H1 (cell line): ENCODE results near the gene TEX26. TPM values are rescaled to one million over a fixed set of nuclear protein-coding genes. Genes with fewer than 3 reads are reported as not detected.

Experiments
- CTCF ChIA-PET: fragments of 300-600 bp; sonication (Branson Sonifier 250); formaldehyde crosslinking; loops from one replicate; lab custom pipeline; 2021; ENCODE audit not compliant: partially characterized antibody; lab: Charles Lee
- POLR2A ChIA-PET: fragments of 300-600 bp; sonication (Branson Sonifier 250); formaldehyde crosslinking; loops from one replicate; lab custom pipeline; 2021; ENCODE audit warnings: inconsistent platforms; ENCODE audit not compliant: partially characterized antibody; lab: Charles Lee
- DNase-seq, 2 experiments: peaks; one replicate each; pipeline versions ENCODE4 v3.0.0 to v3.0.0-alpha.2; 2010 to 2022; ENCODE audit warnings: low spot score in 2 of 2, low read depth in 1 of 2, mixed read lengths in 1 of 2
- FAIRE-seq: peaks from 2 replicates; lab custom pipeline; 2011; peaks lifted over from hg19 to GRCh38; lab: Jason Lieb, UNC
- H2AFZ ChIP-seq: 2 replicates; pipeline ENCODE4 v1.8.1; 2012; ENCODE audit warnings: low read length, inconsistent platforms
- H2AK5ac ChIP-seq: 2 replicates; pipeline ENCODE4 v1.6.1; 2013; ENCODE audit warnings: low read depth, low read length
- H2BK120ac ChIP-seq: replicated peaks from 2 replicates; pipeline ENCODE3; 2013; ENCODE audit warnings: low read depth, low read length, inconsistent platforms
- H2BK12ac ChIP-seq: 2 replicates; pipeline ENCODE4 v1.6.1; 2013; ENCODE audit warnings: low read depth, low read length
- H2BK15ac ChIP-seq: 2 replicates; pipeline ENCODE4 v1.6.1; 2013; ENCODE audit warnings: low read length
- H2BK20ac ChIP-seq: 2 replicates; pipeline ENCODE4 v1.6.1; 2013; ENCODE audit warnings: low read length
- H2BK5ac ChIP-seq: 2 replicates; pipeline ENCODE4 v1.6.1; 2013; ENCODE audit warnings: low read depth, low read length
- H3K14ac ChIP-seq: 2 replicates; pipeline ENCODE4 v1.6.1; 2013; ENCODE audit warnings: inconsistent platforms; ENCODE audit not compliant: insufficient read length
- H3K18ac ChIP-seq: 2 replicates; pipeline ENCODE4 v1.6.1; 2013; ENCODE audit warnings: low read length; ENCODE audit errors: extremely low read depth
- H3K23ac ChIP-seq: 2 replicates; pipeline ENCODE4 v1.6.1; 2013; ENCODE audit warnings: inconsistent platforms; ENCODE audit not compliant: insufficient read length
- H3K23me2 ChIP-seq: 2 replicates; pipeline ENCODE4 v1.6.1; 2013; ENCODE audit warnings: low read depth, low read length
- H3K27ac ChIP-seq: 2 replicates; pipeline ENCODE4 v1.6.1; 2011; ENCODE audit warnings: low read depth, low read length, inconsistent platforms
- H3K27me3 ChIP-seq, 4 experiments: replicated peaks in 1 of 4; 1 replicate in 1 of 4; 2 replicates in 3 of 4; pipeline versions ENCODE4 v1.6.1 to v1.8.1; 2011 to 2013; ENCODE audit warnings: low read length in 3 of 4, mild to moderate bottlenecking in 3 of 4, inconsistent platforms in 2 of 4, mixed read lengths in 2 of 4, moderate library complexity in 1 of 4; ENCODE audit not compliant: control insufficient read depth in 3 of 4, insufficient read depth in 3 of 4; ENCODE audit errors: extremely low read depth in 1 of 4
- H3K36me3 ChIP-seq, 4 experiments: 2 replicates each; pipeline versions ENCODE4 v1.6.1 to v1.8.1; 2011 to 2013; ENCODE audit warnings: mild to moderate bottlenecking in 4 of 4, low read length in 3 of 4, moderate library complexity in 2 of 4, control low read depth in 1 of 4, inconsistent platforms in 1 of 4; ENCODE audit not compliant: insufficient read depth in 4 of 4, control insufficient read depth in 2 of 4
- H3K4ac ChIP-seq: replicated peaks from 2 replicates; pipeline ENCODE3; 2013; ENCODE audit warnings: low read length, low read depth, mixed read lengths, inconsistent platforms; ENCODE audit not compliant: insufficient read length
- H3K4me1 ChIP-seq, 4 experiments: replicated peaks in 1 of 4; 1 replicate in 1 of 4; 2 replicates in 3 of 4; pipeline versions ENCODE4 v1.6.1 to v1.8.1; 2011 to 2013; ENCODE audit warnings: low read length in 3 of 4, inconsistent platforms in 2 of 4, mixed read lengths in 1 of 4; ENCODE audit not compliant: insufficient read depth in 4 of 4, control insufficient read depth in 3 of 4
- H3K4me2 ChIP-seq, 2 experiments: 2 replicates each; pipeline versions ENCODE4 v1.6.1 to v1.8.1; 2011 to 2013; ENCODE audit warnings: low read depth in 2 of 2, low read length in 2 of 2, control low read depth in 1 of 2, inconsistent platforms in 1 of 2, mild to moderate bottlenecking in 1 of 2; ENCODE audit not compliant: insufficient read depth in 1 of 2
- H3K4me3 ChIP-seq, 4 experiments: fragments of 200-600, 300-600 bp in 1 of 4; sonication (generic), shearing (Covaris generic), sonication (Bioruptor Twin) in 1 of 4; 2 replicates each; pipeline versions ENCODE4 v1.5.1 to v1.8.1; 2011 to 2016; ENCODE audit warnings: low read length in 4 of 4, low read depth in 3 of 4, control low read depth in 2 of 4, inconsistent platforms in 2 of 4, mild to moderate bottlenecking in 2 of 4, mixed read lengths in 1 of 4, moderate library complexity in 1 of 4; ENCODE audit not compliant: insufficient read depth in 2 of 4; ENCODE audit errors: extremely low read depth in 1 of 4
- H3K56ac ChIP-seq: replicated peaks from 2 replicates; pipeline ENCODE3; 2013; ENCODE audit warnings: low read depth, mild to moderate bottlenecking, mixed read lengths, low read length, inconsistent platforms; ENCODE audit not compliant: insufficient read length
- H3K79me1 ChIP-seq: 2 replicates; pipeline ENCODE4 v1.6.1; 2013; ENCODE audit warnings: low read depth, low read length, control low read depth
- H3K79me2 ChIP-seq, 2 experiments: 2 replicates each; pipeline versions ENCODE4 v1.6.1 to v1.8.1; 2012 to 2013; ENCODE audit warnings: low read length in 2 of 2, mild to moderate bottlenecking in 2 of 2, inconsistent platforms in 1 of 2; ENCODE audit not compliant: insufficient read depth in 2 of 2, control insufficient read depth in 1 of 2
- H3K9ac ChIP-seq, 4 experiments: replicated peaks in 1 of 4; 1 replicate in 1 of 4; 2 replicates in 3 of 4; pipeline versions ENCODE4 v1.6.1 to v1.8.1; 2011 to 2013; ENCODE audit warnings: low read depth in 3 of 4, low read length in 3 of 4, control low read depth in 2 of 4, mild to moderate bottlenecking in 2 of 4, moderate library complexity in 2 of 4, inconsistent platforms in 1 of 4; ENCODE audit errors: extremely low read depth in 1 of 4
- H3K9me3 ChIP-seq, 2 experiments: 2 replicates each; pipeline versions ENCODE4 v1.6.1 to v1.8.1; 2012 to 2013; ENCODE audit warnings: mild to moderate bottlenecking in 2 of 2, moderate library complexity in 2 of 2, control low read depth in 1 of 2, inconsistent platforms in 1 of 2, low read depth in 1 of 2, low read length in 1 of 2, mixed read lengths in 1 of 2; ENCODE audit not compliant: insufficient read depth in 2 of 2
- H4K20me1 ChIP-seq, 2 experiments: replicated peaks in 1 of 2; 2 replicates each; pipeline versions ENCODE3 to v1.8.1; 2011 to 2013; ENCODE audit warnings: inconsistent platforms in 2 of 2, low read length in 2 of 2, mild to moderate bottlenecking in 1 of 2; ENCODE audit not compliant: insufficient read depth in 2 of 2, control insufficient read depth in 1 of 2
- H4K5ac ChIP-seq: 2 replicates; pipeline ENCODE4 v1.6.1; 2013; ENCODE audit warnings: low read length, low read depth, mixed read lengths, inconsistent platforms; ENCODE audit not compliant: insufficient read length
- H4K8ac ChIP-seq: 2 replicates; pipeline ENCODE4 v1.8.0; 2013; ENCODE audit warnings: mild to moderate bottlenecking, moderate library complexity, low read length, inconsistent platforms; ENCODE audit not compliant: insufficient read depth; ENCODE audit errors: extremely low read depth
- H4K91ac ChIP-seq: replicated peaks from 2 replicates; pipeline ENCODE3; 2013; ENCODE audit warnings: low read length, mixed read lengths, inconsistent platforms; ENCODE audit not compliant: insufficient read length
- CTBP2 ChIP-seq: IDR thresholded peaks from 2 replicates; pipeline ENCODE4 v1.7.0; 2011; ENCODE audit warnings: borderline replicate concordance, mild to moderate bottlenecking, moderate library complexity, mixed read lengths, low read length; ENCODE audit not compliant: insufficient read depth, insufficient read length
- PHF8 ChIP-seq: fragments of 200-600 bp; sonication (generic); conservative IDR thresholded peaks from 2 replicates; pipeline ENCODE4 v1.7.1; 2012; ENCODE audit warnings: low read depth, mild to moderate bottlenecking, inconsistent platforms, low read length, moderate library complexity
- POLR2AphosphoS5 ChIP-seq: IDR thresholded peaks from 2 replicates; pipeline ENCODE4 v1.6.1; 2011; ENCODE audit warnings: low read depth, low read length
- POU5F1 ChIP-seq: IDR thresholded peaks from 2 replicates; pipeline ENCODE4 v1.6.1; 2011; ENCODE audit warnings: low read depth, mild to moderate bottlenecking, low read length, moderate library complexity
- TEAD4 ChIP-seq: IDR thresholded peaks from 2 replicates; pipeline ENCODE4 v1.6.1; 2012; ENCODE audit warnings: low read depth, low read length, inconsistent platforms, mixed read lengths
- ZNF274 ChIP-seq: IDR thresholded peaks from 2 replicates; pipeline ENCODE4 v1.7.0; 2012; ENCODE audit warnings: low read length, borderline replicate concordance; ENCODE audit errors: extremely low read depth
- WGBS, 2 experiments: shearing (Covaris generic) in 1 of 2; methylation state at CpG; one replicate each; pipeline versions ENCODE4 v1.1.6 to v1.1.7; 2013 to 2015; ENCODE audit warnings: low lambda C conversion rate in 2 of 2, mixed read lengths in 2 of 2, inconsistent platforms in 1 of 2, low coverage in 1 of 2, missing lambda C conversion rate in 1 of 2; ENCODE audit not compliant: insufficient replicate concordance in 2 of 2, insufficient coverage in 1 of 2, insufficient read length in 1 of 2; ENCODE audit errors: extremely low coverage in 1 of 2, missing lambda C conversion rate in 1 of 2; 5-methylcytosine and 5-hydroxymethylcytosine counted together
- polyA plus RNA-seq, 7 experiments: library from polyadenylated mRNA; depleted of rRNA in 3 of 7; stranded (reverse) in 5 of 7; unstranded in 2 of 7; fragments of >200 nt in 5 of 7; fragments of 200-250 nt in 2 of 7; gene quantifications; 1 replicate in 5 of 7; 2 replicates in 1 of 7; 4 replicates in 1 of 7; pipeline versions ENCODE4 v1.2.1 to v1.2.3, GENCODE V29; 2011 to 2013; ENCODE audit warnings: missing spikeins in 2 of 7, mixed read lengths in 2 of 7
- total RNA-seq: library from RNA; stranded (reverse); fragmentation: NEBNext Ultra II Directional; extraction: Animal tissue kit (Norgen Biotek cat#: 25700); gene quantifications from 2 replicates; pipeline ENCODE4 v1.2.1, GENCODE V29; 2021

The TEX26 gene
- total and polyA plus RNA-seq, 2 of the 8 experiments (the other 6 are each of a cell fraction or from before 2014, with no cell fraction given), result not detected

DNA sequence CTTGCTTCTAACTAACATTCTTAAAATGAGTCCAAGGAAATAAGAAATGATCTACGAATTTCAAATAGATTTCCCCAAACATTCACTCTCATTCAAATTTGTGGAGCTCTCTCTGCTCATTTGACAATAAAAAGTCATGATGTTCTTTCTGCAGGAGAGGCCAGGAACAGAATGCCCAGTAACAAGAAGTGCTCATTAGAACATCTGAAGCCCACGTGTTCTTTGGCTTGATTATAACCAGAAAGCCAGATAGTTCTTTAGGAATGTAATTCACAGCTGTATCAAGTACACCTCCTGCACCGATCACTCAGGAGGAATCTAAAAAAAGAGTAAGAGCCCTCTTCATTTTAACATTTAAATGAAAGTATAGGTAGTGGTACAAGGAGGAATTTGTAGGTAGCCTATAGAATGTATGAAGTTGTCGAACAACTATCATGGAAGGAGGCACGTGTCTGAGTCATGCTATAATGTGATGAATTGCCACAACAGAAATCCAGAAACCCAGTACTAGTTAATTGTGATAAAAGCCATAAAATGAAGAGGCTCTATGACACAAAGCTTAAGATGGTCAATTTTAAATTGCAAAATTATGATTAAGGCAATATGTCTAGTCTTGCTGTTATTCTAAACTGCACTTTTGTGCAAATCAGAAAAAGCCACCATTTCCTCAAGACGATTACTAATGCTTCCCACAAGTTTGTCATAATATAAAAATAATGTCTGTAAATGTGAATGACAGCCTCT lies 13.6 kb upstream of the TEX26 start:
- Histone ChIP-seq H4K91ac (no peak overlapping the region), H2AFZ (no peak overlapping the region), H2BK20ac (no peak overlapping the region), H3K18ac (no peak overlapping the region), H3K14ac (no peak overlapping the region), H4K8ac (no peak overlapping the region), H3K27ac (no peak overlapping the region), H3K9ac (no peak overlapping the region), H3K36me3 (no peaks in the 10 kb centered on the region), H4K5ac (no peak overlapping the region), H2BK120ac (no peak overlapping the region), H2AK5ac (no peak overlapping the region), H2BK12ac (no peak overlapping the region), H2BK15ac (no peak overlapping the region), H4K20me1 (no peaks in the 10 kb centered on the region), H3K9me3 (no peaks in the 10 kb centered on the region), H3K27me3 (no peaks in the 10 kb centered on the region; a peak in 2 of 7 replicates), H3K56ac (no peak overlapping the region), H3K4me3 (no peak overlapping the region), H3K23me2 (no peaks in the 10 kb centered on the region), H3K4ac (no peak overlapping the region), H3K79me2 (no peaks in the 10 kb centered on the region), H3K79me1 (no peaks in the 10 kb centered on the region), H2BK5ac (no peak overlapping the region), H3K4me1 (no peaks in the 10 kb centered on the region; a peak in 1 of 7 replicates), H3K23ac (no peak overlapping the region), H3K4me2 (no peak overlapping the region)
- 77% methylated on average over 6 of the region's 6 CpGs; no CpG with 5 or more reads in 1 of the 2 experiments for WGBS, 2 experiments
- CTCF ChIA-PET, result interaction anchor here (1.5 kb wide), 1 partner anchor 61 kb away, joined by 3 read pairs; no protein-coding TSS in a partner anchor
- DNase-seq (no peak), FAIRE-seq (no peak)
- TF ChIP-seq TEAD4, result no peak
- no peak for TF ChIP-seq POLR2AphosphoS5
- no peak for TF ChIP-seq POU5F1
- TF ChIP-seq PHF8, result no peak
- TF ChIP-seq ZNF274, result no peak
- no peak for TF ChIP-seq CTBP2
- POLR2A ChIA-PET, result no interaction called here
